Measurements from ENCODE around the gene FRAT1.

- TF ChIP-seq CTCF (IDR thresholded peaks at IDR 0.05) (no peak), REST (IDR thresholded peaks at IDR 0.05; ENCODE audit: insufficient read depth in 1 of 2, low read depth in 2 of 2, low read length in 1 of 2) (no peak), POLR2AphosphoS5 (IDR thresholded peaks at IDR 0.05; ENCODE audit: low read depth, low read length) (no peak)
Measured at GRCh38 chr10:97302088-97302791, 16.8 kb upstream of the FRAT1 start.

Data from Panc1 (cell line).